RCC 7860 (cell line): Measurements from ENCODE around the gene SRSF2.

Source experiments
- DNase-seq: peaks from one replicate; pipeline ENCODE4 v3.0.0-alpha.2; 2015; ENCODE audit warnings: low spot score
- FAIRE-seq: peaks from 2 replicates; lab custom pipeline; 2012; peaks lifted over from hg19 to GRCh38; lab: Jason Lieb, UNC

SRSF2 gene

GRCh38 chr17:76685366-76685765 lies 51.8 kb downstream of the SRSF2 start:
- no peak for FAIRE-seq
- DNase-seq, result no peak

- FAIRE-seq, result no peak
These were observed 52.4 kb downstream of the SRSF2 start for GRCh38 chr17:76684756-76685155.

More at GRCh38 chr17:76684756-76685155, 52.4 kb downstream of the SRSF2 start:
- DNase-seq, result no peak
